ENCODE measurements around the gene MYO3B. TPM values are rescaled to one million over a fixed set of nuclear protein-coding genes. Genes with fewer than 3 reads are reported as not detected.

MYO3B gene
- total RNA-seq, 1 donor from 2014 or later, result not detected

DNA sequence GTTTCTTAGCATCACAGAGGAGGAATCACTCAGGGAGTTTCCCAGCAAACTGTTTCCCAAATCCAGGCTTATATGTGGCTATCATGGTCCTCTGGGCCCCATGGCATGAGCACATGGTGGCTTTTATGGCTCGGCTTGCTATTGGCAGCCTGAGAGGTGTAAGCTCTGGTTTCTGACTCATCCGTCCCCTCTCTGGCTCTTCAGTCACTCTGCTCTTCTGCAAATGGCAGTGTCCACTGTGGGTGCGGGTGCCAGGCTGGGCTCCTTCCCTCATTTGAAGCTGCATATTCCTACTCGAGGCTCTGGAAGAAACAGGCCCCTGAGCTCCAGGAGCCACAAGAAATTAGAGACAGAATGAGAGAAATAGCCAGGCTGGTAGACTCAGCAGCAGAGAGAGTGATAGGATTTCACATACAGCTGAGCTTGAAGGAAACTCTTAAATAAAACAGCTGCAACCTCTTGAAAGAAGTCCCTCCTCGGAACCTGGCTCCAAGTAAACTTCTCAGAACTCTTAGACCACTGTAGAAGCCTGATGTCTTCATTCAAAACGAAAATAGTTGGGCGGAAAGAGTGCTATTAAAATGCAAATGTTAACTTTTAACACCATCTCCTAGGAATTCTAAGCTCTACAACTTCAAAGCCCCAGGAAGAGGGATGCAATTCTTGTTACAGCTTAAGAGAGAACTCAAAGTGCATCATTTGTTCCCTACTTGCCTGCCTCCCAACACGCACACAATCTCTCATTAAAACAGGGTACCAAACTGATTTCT lies 324.6 kb downstream of the MYO3B start:
- Mint-ChIP-seq H3K4me1 (ENCODE audit: low read depth) (peaks cover 13% of the 10 kb centered on the region), H3K36me3 (ENCODE audit: low read depth) (peaks cover 3% of the 10 kb centered on the region), H3K4me3 (ENCODE audit: unreplicated experiment) (no peak overlapping the region), H3K27me3 (ENCODE audit: low read depth) (peaks cover 34% of the 10 kb centered on the region), H3K27ac (ENCODE audit: unreplicated experiment) (no peak overlapping the region), H3K9me3 (ENCODE audit: low read depth) (no peaks in the 10 kb centered on the region)
- DNase-seq (ENCODE audit: low spot score), result no peak
- TF ChIP-seq, protein P1, sequence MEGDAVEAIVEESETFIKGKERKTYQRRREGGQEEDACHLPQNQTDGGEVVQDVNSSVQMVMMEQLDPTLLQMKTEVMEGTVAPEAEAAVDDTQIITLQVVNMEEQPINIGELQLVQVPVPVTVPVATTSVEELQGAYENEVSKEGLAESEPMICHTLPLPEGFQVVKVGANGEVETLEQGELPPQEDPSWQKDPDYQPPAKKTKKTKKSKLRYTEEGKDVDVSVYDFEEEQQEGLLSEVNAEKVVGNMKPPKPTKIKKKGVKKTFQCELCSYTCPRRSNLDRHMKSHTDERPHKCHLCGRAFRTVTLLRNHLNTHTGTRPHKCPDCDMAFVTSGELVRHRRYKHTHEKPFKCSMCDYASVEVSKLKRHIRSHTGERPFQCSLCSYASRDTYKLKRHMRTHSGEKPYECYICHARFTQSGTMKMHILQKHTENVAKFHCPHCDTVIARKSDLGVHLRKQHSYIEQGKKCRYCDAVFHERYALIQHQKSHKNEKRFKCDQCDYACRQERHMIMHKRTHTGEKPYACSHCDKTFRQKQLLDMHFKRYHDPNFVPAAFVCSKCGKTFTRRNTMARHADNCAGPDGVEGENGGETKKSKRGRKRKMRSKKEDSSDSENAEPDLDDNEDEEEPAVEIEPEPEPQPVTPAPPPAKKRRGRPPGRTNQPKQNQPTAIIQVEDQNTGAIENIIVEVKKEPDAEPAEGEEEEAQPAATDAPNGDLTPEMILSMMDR (IDR thresholded peaks at IDR 0.05), result no peak

- Mint-ChIP-seq H3K36me3 (ENCODE audit: low read depth) (peaks cover 3% of the 10 kb centered on the region), H3K4me3 (ENCODE audit: unreplicated experiment) (no peak overlapping the region)
Observed at GRCh38 chr2:170503563-170503962, 325.6 kb downstream of the MYO3B start.

GRCh38 chr2:170503971-170504809 lies 326.2 kb downstream of the MYO3B start:
- H3K4me3 Mint-ChIP-seq (ENCODE audit: unreplicated experiment), result no peak overlapping the region
- H3K27me3 Mint-ChIP-seq (ENCODE audit: low read depth), result peaks cover 28% of the 10 kb centered on the region
- peaks cover 3% of the 10 kb centered on the region for H3K36me3 Mint-ChIP-seq (ENCODE audit: low read depth)
- no peak for DNase-seq (ENCODE audit: low spot score)
- H3K9me3 Mint-ChIP-seq (ENCODE audit: low read depth), result no peaks in the 10 kb centered on the region
- peaks cover 17% of the 10 kb centered on the region for H3K4me1 Mint-ChIP-seq (ENCODE audit: low read depth)
- TF ChIP-seq, protein P1 (IDR thresholded peaks at IDR 0.05), result no peak
- H3K27ac Mint-ChIP-seq (ENCODE audit: unreplicated experiment), result no peak overlapping the region

More at GRCh38 chr2:170503563-170503962, 325.6 kb downstream of the MYO3B start:
- TF ChIP-seq, protein P1 (IDR thresholded peaks at IDR 0.05), result no peak
- peaks cover 17% of the 10 kb centered on the region for H3K4me1 Mint-ChIP-seq (ENCODE audit: low read depth)
- H3K9me3 Mint-ChIP-seq (ENCODE audit: low read depth), result no peaks in the 10 kb centered on the region
- DNase-seq (ENCODE audit: low spot score), result no peak
- peaks cover 32% of the 10 kb centered on the region for H3K27me3 Mint-ChIP-seq (ENCODE audit: low read depth)
- H3K27ac Mint-ChIP-seq (ENCODE audit: unreplicated experiment), result no peak overlapping the region

- H3K4me3 Mint-ChIP-seq (ENCODE audit: unreplicated experiment), result no peak overlapping the region
- H3K4me1 Mint-ChIP-seq (ENCODE audit: low read depth), result peaks cover 17% of the 10 kb centered on the region
Observed at GRCh38 chr2:170504810-170505145, 326.8 kb downstream of the MYO3B start.

More at GRCh38 chr2:170504810-170505145, 326.8 kb downstream of the MYO3B start:
- H3K27ac Mint-ChIP-seq (ENCODE audit: unreplicated experiment), result no peak overlapping the region
- DNase-seq (ENCODE audit: low spot score), result no peak
- H3K27me3 Mint-ChIP-seq (ENCODE audit: low read depth), result peaks cover 26% of the 10 kb centered on the region
- no peaks in the 10 kb centered on the region for H3K9me3 Mint-ChIP-seq (ENCODE audit: low read depth)
- peaks cover 3% of the 10 kb centered on the region for H3K36me3 Mint-ChIP-seq (ENCODE audit: low read depth)
- TF ChIP-seq, protein P1 (IDR thresholded peaks at IDR 0.05), result no peak

Measured in chondrocyte (in vitro differentiated cells).